ENCODE data around the gene KLK11. TPM values are rescaled to one million over a fixed set of nuclear protein-coding genes. Genes with fewer than 3 reads are reported as not detected.

Gene KLK11
- total and polyA plus RNA-seq, 7 donors, result 0.71 to 0.76 TPM; not detected in 5

GRCh38 chr19:51023946-51024345 is 2.5 kb downstream of the KLK11 start:
- Histone ChIP-seq H3K9me3 (no peaks in the 10 kb centered on the region), H3K4me1 (peaks cover 0 to 9% (median 5%) of the 10 kb centered on the region in 4 donors), H3K27me3 (peaks cover 6 to 84% (median 37%) of the 10 kb centered on the region in 3 donors), H3K36me3 (no peaks in the 10 kb centered on the region), H3K4me3 (no peak overlapping the region), H3K27ac (no peak overlapping the region)
- peak; percentile 38 for DNase-seq
- no peak for TF ChIP-seq EP300 (IDR thresholded peaks at IDR 0.05)
- TF ChIP-seq, protein P1, sequence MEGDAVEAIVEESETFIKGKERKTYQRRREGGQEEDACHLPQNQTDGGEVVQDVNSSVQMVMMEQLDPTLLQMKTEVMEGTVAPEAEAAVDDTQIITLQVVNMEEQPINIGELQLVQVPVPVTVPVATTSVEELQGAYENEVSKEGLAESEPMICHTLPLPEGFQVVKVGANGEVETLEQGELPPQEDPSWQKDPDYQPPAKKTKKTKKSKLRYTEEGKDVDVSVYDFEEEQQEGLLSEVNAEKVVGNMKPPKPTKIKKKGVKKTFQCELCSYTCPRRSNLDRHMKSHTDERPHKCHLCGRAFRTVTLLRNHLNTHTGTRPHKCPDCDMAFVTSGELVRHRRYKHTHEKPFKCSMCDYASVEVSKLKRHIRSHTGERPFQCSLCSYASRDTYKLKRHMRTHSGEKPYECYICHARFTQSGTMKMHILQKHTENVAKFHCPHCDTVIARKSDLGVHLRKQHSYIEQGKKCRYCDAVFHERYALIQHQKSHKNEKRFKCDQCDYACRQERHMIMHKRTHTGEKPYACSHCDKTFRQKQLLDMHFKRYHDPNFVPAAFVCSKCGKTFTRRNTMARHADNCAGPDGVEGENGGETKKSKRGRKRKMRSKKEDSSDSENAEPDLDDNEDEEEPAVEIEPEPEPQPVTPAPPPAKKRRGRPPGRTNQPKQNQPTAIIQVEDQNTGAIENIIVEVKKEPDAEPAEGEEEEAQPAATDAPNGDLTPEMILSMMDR (IDR thresholded peaks at IDR 0.05), result no peak
- no peak for TF ChIP-seq POLR2A (IDR thresholded peaks at IDR 0.05)
- TF ChIP-seq POLR2AphosphoS5 (IDR thresholded peaks at IDR 0.05), result no peak
- 72 to 77% methylated on average over 11 of the region's 11 CpGs for WGBS, 2 donors
- intact Hi-C loops (cut with DNase I), result loop anchor here (5.0 kb wide), 1 partner anchor 143 kb away; no protein-coding TSS in a partner anchor

DNA sequence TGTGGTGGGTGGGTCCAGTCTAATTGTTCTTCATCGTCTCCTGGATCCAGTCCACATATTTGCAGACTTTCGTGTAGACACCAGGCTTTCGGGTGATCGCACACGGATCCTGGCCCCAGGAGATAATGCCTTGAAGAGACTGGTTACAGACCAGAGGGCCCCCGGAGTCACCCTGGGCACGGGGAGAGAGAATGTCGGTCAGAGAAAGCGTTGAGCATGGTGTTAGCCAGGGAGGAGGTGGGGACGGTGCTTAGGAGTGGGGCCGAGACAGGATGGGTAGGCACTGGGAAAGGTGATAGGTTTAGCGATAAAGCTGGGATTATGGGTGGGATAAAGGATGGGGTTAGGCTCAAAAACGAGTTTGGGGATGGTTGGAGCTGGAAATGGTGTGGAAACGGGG is 3.9 kb downstream of the KLK11 start:
- no peak overlapping the region for H3K27ac ChIP-seq
- peak; percentile 33 for DNase-seq
- no peak for TF ChIP-seq POLR2AphosphoS5 (IDR thresholded peaks at IDR 0.05)
- 60 to 65% methylated on average over 14 of the region's 14 CpGs for WGBS, 2 donors
- H3K36me3 ChIP-seq, result no peaks in the 10 kb centered on the region
- no peaks in the 10 kb centered on the region for H3K9me3 ChIP-seq
- H3K4me1 ChIP-seq, result peaks cover 0 to 18% (median 11%) of the 10 kb centered on the region in 4 donors
- intact Hi-C loops (cut with DNase I), result loop anchor here (5.0 kb wide), 1 partner anchor 145 kb away; no protein-coding TSS in a partner anchor
- H3K4me3 ChIP-seq, result no peak overlapping the region
- H3K27me3 ChIP-seq, result peaks cover 10 to 87% (median 50%) of the 10 kb centered on the region in 3 donors

DNA sequence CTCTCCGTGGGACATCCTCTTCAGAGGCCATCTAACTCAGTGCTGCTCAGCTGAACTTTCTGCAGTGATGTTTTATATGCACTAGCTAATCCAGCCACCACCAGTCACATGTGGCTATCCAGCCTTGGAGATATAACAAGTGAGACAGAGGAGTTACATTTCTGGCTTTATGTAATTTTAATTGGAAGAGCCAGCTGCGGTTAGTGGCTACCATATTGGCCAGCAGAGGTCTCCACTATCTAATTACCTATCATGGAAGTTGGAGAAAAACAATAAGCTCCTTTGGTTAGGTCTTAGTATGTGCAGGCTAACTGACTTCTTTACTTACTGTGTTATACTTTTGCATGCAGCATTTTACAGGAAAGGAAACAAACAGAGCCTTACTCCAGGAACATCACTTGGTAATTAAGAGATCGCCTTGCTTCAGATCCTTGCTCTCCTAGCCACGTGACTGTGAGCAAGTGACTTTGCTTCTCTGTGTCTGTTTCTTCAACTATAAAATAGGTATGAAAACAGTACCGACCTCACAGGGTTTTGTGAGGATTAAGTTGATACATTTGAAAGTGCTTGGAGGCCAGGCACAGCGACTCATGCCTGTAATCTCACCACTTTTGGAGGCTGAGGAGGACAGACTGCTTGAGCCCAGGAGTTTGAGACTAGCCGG is 5.3 kb downstream of the KLK11 start:
- H3K36me3 ChIP-seq, result no peaks in the 10 kb centered on the region
- H3K27ac ChIP-seq, result no peak overlapping the region
- peaks cover 17 to 87% (median 60%) of the 10 kb centered on the region in 3 donors for H3K27me3 ChIP-seq
- TF ChIP-seq, protein P1 (IDR thresholded peaks at IDR 0.05), result peak in 3 of 4 experiments; percentile 24 to 56 (median 29)
- no peak for TF ChIP-seq POLR2AphosphoS5 (IDR thresholded peaks at IDR 0.05)
- no peak for TF ChIP-seq POLR2A (IDR thresholded peaks at IDR 0.05)
- TF ChIP-seq EP300 (IDR thresholded peaks at IDR 0.05), result no peak
- intact Hi-C loops (cut with DNase I), result loop anchor here (1.0 to 5.0 kb wide), 2 partner anchors 76 to 146 kb away; no protein-coding TSS in a partner anchor
- H3K9me3 ChIP-seq, result no peaks in the 10 kb centered on the region
- 28 to 37% methylated on average over 7 of the region's 7 CpGs for WGBS, 2 donors
- peaks cover 0 to 26% (median 18%) of the 10 kb centered on the region in 4 donors for H3K4me1 ChIP-seq
- no peak for DNase-seq
- no peak overlapping the region for H3K4me3 ChIP-seq

- H3K4me3 ChIP-seq, result peak within 1 kb of the TSS in 3 of 4 donors; percentile 16 to 26 (median 20)
- 2 to 5% methylated on average over 14 of the region's 14 CpGs for WGBS, 2 donors
- intact Hi-C loops (cut with DNase I), result no loop called here
- no peaks in the 10 kb centered on the region for H3K9me3 ChIP-seq
- peaks cover 20 to 88% (median 62%) of the 10 kb centered on the region in 3 donors for H3K27me3 ChIP-seq
- no peak for DNase-seq
- TF ChIP-seq, protein P1 (IDR thresholded peaks at IDR 0.05), result no peak
- TF ChIP-seq POLR2A (IDR thresholded peaks at IDR 0.05) (no peak), EP300 (IDR thresholded peaks at IDR 0.05) (no peak), POLR2AphosphoS5 (IDR thresholded peaks at IDR 0.05) (no peak)
- no peaks in the 10 kb centered on the region for H3K36me3 ChIP-seq
- peak within 1 kb of the TSS in 1 of 4 donors; percentile 42 for H3K27ac ChIP-seq
- H3K4me1 ChIP-seq, result peaks cover 0 to 26% (median 18%) of the 10 kb centered on the region in 4 donors
Observed at GRCh38 chr19:51019544-51019925, 6.9 kb downstream of the KLK11 start, which contains the start of gene KLK10. TSS of gene KLK10 (minus strand) at chr19:51019709. CDS start at chr19:51019130, 579 bp downstream.

GRCh38 chr19:51018745-51019543 is 7.5 kb downstream of the KLK11 start:
- Histone ChIP-seq H3K27ac (peak overlapping the region in 1 of 4 donors; percentile 42), H3K36me3 (no peaks in the 10 kb centered on the region), H3K27me3 (peaks cover 20 to 88% (median 60%) of the 10 kb centered on the region in 3 donors), H3K4me1 (peaks cover 0 to 26% (median 18%) of the 10 kb centered on the region in 4 donors), H3K9me3 (no peaks in the 10 kb centered on the region), H3K4me3 (peak overlapping the region in 3 of 4 donors; percentile 16 to 26 (median 20))
- no peak for TF ChIP-seq POLR2AphosphoS5 (IDR thresholded peaks at IDR 0.05)
- no peak for TF ChIP-seq POLR2A (IDR thresholded peaks at IDR 0.05)
- TF ChIP-seq EP300 (IDR thresholded peaks at IDR 0.05), result no peak
- TF ChIP-seq, protein P1 (IDR thresholded peaks at IDR 0.05), result no peak
- DNase-seq, result no peak
- intact Hi-C loops (cut with DNase I), result no loop called here
- WGBS, 2 donors, result 3 to 5% methylated on average over 68 of the region's 68 CpGs

Measured in sigmoid colon (tissue), 7 donors.